Stimulated activated CD8-positive, alpha-beta memory T cell treated with anti-CD3 and anti-CD28 coated beads, Interleukin-4, amount 100 ng/mL, for 24 hours (primary cell): ENCODE measurements around the gene PPM1L.

Experiments
- DNase-seq: peaks from one replicate; pipeline ENCODE4 v3.0.0-alpha.2; 2020; ENCODE audit warnings: low read depth

The PPM1L gene

GRCh38 chr3:160852856-160853255, 96.8 kb downstream of the PPM1L start:
- DNase-seq = no peak

- DNase-seq = no peak
Measured at GRCh38 chr3:160856450-160856849, 100.4 kb downstream of the PPM1L start.

- no peak for DNase-seq
Measured at GRCh38 chr3:160857476-160858119, 101.6 kb downstream of the PPM1L start.

- no peak for DNase-seq
Measured at GRCh38 chr3:160860346-160860745, 104.3 kb downstream of the PPM1L start.

- no peak for DNase-seq
Measured at GRCh38 chr3:160869825-160870224, 113.8 kb downstream of the PPM1L start.

GRCh38 chr3:160870327-160870726, 114.3 kb downstream of the PPM1L start:
- no peak for DNase-seq

- no peak for DNase-seq
Measured at GRCh38 chr3:160874736-160875135, 118.7 kb downstream of the PPM1L start.

- DNase-seq = no peak
Measured at GRCh38 chr3:160876643-160877042, 120.6 kb downstream of the PPM1L start.

- DNase-seq = no peak
Measured at GRCh38 chr3:160879859-160880258, 123.8 kb downstream of the PPM1L start.

GRCh38 chr3:160883373-160883772, 127.3 kb downstream of the PPM1L start:
- no peak for DNase-seq

- DNase-seq = no peak
Measured at GRCh38 chr3:160885791-160886286, 129.8 kb downstream of the PPM1L start.

- DNase-seq = no peak
Measured at GRCh38 chr3:160886421-160886820, 130.4 kb downstream of the PPM1L start.

- no peak for DNase-seq
Measured at GRCh38 chr3:160893207-160893606, 137.2 kb downstream of the PPM1L start.

GRCh38 chr3:160904691-160905090, 148.7 kb downstream of the PPM1L start:
- DNase-seq = no peak

GRCh38 chr3:160906646-160907045, 150.6 kb downstream of the PPM1L start:
- DNase-seq = no peak

GRCh38 chr3:160909917-160910316, 153.9 kb downstream of the PPM1L start:
- no peak for DNase-seq

GRCh38 chr3:160911411-160911810, 155.4 kb downstream of the PPM1L start:
- DNase-seq = no peak

GRCh38 chr3:160916472-160916871, 160.4 kb downstream of the PPM1L start:
- no peak for DNase-seq

GRCh38 chr3:160919942-160920341, 163.9 kb downstream of the PPM1L start:
- no peak for DNase-seq

- DNase-seq = no peak
Measured at GRCh38 chr3:160921020-160921635, 165.1 kb downstream of the PPM1L start.

- no peak for DNase-seq
Measured at GRCh38 chr3:160924776-160925175, 168.7 kb downstream of the PPM1L start.

GRCh38 chr3:160927620-160928019, 171.6 kb downstream of the PPM1L start:
- no peak for DNase-seq

GRCh38 chr3:160928183-160928726, 172.2 kb downstream of the PPM1L start:
- no peak for DNase-seq

GRCh38 chr3:160929595-160929994, 173.6 kb downstream of the PPM1L start:
- no peak for DNase-seq
